ENCODE data around the gene RUSF1.
"Not testable (repeated sequence)": the region's sequence is repeated elsewhere in the genome, so short reads cannot be mapped to it uniquely, and the experiment has no call there.

Gene RUSF1

DNA sequence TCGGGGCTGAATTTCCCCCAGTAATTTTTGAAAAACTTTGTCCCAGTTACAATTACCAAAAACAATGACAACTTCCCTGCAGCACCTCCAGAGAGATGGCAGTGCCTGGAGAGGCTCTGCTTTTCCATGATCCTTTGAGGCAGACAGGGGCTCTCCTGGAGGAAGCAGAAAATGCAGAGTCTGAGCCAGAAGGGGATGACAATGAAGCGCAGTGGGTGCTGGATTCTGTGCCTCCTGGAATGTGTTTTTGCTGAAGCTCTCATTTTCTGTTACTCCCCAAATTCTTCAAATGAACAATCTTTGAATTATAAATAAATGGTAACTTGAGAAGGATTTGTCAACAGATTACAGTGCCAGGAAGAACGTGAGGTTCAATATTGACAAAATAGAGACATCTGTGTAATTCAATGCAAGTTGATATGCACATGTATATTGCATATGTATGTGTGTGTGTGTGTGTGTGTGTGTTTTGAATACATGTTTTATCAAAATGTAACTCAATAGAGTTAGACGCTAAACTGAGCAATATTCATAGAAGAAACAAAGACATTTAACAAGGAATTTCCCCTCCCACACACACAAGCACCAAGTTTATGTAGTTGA lies 9.7 kb upstream of the RUSF1 start:
- DNase-seq (ENCODE audit: low read depth): no peak

DNA sequence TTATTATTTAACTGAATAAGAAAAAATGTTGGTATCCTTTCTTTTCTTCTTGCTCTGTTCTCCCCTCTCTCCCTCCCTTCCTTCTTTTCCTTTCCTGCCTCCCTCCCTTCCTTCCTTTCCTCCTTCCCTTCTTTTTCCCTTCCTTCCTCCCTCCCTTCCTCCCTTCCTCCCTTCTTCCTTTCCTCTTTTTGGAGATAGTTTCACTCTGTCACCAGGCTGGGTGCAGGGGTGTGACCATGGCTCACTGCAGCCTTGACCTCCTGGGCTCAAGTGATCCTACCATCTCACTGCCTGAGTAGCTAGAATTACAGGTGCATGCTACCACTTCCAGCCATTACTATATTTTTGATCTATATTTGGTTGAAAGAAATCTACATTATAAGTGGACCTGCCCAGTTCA lies 5.7 kb upstream of the RUSF1 start:
- DNase-seq (ENCODE audit: low read depth): no peak

GRCh38 chr16:31513126-31513525 lies 4.9 kb upstream of the RUSF1 start:
- DNase-seq (ENCODE audit: low read depth): no peak

DNA sequence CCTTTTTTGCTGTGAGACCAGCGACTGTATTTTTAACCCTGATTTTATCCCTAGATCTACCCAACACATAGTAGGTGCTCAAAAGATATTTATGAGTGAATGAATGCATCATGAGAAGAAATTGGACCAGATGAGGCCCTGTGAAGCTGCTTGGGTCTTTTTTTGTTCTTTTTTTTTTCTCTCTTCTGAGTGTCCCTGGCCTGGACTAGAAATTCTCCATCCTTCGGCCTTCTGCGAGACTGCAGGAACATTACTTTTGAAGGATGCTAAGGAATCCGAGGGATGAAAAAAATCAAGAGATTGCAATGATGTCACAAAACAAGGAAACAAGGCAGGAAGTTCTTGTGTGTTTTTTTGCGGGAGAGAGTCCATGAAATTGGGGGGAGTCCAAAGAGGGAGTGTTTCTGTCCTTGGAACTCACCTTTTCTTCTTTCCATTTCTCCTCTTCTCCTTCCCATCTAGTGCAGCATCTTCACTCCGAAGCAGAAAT lies 560 bp upstream of the RUSF1 start:
- no peak for DNase-seq (ENCODE audit: low read depth)

DNA sequence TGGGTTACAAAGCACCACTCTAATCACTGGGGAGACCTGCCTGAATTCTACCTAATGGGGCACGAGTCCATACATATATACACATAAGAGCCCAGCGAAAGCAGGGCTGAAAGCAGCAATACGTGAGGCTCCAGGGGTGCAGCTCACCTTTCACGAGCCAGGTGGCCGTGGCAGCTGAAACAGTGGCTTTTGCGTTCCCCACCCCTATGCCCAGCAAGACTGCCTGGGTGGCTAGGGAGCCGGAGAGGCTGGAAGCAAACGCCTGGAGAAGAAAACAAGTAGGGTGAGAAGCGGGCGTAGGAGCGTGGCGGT lies 618 bp downstream of the RUSF1 start:
- DNase-seq (ENCODE audit: low read depth): no peak

DNA sequence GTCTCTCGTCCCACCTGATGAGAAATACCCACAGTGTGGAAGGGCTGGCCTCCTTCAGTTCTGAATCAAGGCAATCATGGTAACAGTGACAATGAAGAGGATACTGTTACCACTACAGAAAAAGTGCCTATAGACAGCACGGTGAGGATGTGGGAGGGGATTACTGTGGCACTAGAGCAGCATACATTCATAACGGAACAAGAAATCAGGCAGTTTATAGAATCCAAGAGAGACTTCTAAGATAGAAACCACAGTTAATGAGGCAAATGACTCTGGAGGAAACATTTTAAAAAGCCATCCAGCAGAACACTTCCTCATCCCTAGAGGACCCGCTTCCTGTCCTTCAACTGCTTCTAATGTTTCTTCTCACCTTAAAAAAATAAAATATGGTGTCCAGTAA lies 2.7 kb downstream of the RUSF1 start:
- no peak for DNase-seq (ENCODE audit: low read depth)

- DNase-seq (ENCODE audit: low read depth): no peak
These were observed 4.0 kb downstream of the RUSF1 start for GRCh38 chr16:31504159-31504558.

GRCh38 chr16:31503555-31503954 lies 4.6 kb downstream of the RUSF1 start:
- not testable (repeated sequence) for DNase-seq (ENCODE audit: low read depth)

GRCh38 chr16:31502981-31503380 lies 5.2 kb downstream of the RUSF1 start:
- DNase-seq (ENCODE audit: low read depth): no peak

- no peak for DNase-seq (ENCODE audit: low read depth)
These were observed 6.2 kb downstream of the RUSF1 start for GRCh38 chr16:31501966-31502348.

DNA sequence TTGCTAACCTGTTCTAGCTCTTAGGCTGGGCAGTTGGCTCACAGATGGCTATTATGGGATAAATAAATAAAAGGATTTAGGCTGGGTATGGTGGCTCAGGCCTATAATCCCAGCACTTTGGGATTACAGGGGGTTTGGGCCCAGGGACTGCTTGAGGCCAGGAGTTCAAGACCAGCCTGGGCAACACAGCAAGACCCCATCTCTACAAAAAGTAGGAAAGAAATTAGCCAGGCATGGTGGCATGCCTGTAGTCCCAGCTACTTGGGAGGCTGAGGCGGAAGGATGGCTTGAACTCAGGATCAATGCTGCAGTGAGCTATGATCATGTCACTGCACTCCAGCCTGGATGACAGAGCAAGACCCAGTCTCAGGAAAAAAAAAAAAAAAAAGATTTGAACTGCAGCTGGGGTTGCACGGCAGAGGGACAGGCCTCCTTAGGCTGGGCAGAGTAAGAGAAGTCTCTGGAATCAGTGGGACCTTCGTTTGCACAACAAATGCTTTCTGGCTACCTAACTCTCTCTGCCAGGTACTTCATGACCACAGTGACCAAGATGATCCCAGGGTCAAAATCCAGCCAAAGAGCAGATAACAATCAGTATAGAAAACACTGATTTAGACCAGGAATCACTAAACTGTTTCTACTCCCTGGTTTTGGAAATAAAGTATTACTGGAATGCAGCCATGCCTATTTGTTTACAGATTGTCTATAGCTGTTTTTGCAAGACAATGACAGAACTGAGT lies 6.8 kb downstream of the RUSF1 start:
- DNase-seq (ENCODE audit: low read depth): no peak

DNA sequence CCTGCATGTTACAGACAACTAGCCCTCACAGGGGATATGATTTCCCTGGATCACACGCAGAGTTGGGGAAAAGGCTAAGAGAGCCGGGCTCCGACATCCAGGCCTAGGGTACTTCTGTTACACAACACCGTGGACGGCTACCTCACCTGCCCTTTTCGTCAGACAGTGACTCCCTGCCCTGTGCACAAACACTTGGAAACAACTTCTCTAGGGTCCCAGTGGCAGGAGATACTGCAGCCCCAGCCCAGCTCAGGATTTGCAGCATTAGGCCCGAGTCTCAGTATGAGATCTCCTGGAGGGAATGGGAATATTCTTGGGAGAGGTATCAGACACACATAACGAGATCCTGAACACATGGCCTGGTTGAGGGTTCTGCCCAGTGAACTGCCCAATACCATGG lies 8.3 kb downstream of the RUSF1 start:
- no peak for DNase-seq (ENCODE audit: low read depth)

- no peak for DNase-seq (ENCODE audit: low read depth)
These were observed 9.7 kb downstream of the RUSF1 start for GRCh38 chr16:31498493-31498892.

GRCh38 chr16:31496670-31497069 lies 11.5 kb downstream of the RUSF1 start:
- DNase-seq (ENCODE audit: low read depth): no peak

DNA sequence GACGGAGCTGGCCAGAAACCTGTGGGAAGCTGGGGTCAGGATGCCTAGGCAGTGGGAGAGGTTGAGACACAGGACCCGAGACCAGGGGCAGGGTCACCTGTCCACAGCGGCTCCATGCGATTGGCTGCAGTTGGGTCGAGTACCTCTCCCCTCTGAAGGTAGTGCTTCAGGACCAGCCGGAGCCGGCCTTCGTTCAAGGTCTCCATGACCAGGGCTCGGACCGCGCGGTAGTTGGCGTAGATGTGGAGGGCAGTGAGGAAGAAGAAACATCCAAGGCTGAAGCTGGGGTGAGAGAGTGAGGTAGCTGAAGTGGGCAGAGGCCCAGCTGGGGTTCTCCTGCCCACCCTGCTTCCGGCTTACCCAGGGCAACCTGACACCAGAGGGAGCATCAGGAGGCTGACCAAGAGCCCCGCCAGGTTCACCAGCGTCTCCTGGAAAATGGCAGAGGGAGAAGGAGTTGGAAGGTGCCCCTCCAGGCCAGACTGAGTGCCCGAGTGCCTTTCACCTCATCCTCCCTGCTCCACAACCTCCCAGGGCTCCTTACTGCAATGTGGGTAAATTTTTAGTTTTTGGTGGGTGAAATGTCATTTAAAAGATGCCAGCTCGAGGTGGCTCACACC lies 14.6 kb downstream of the RUSF1 start:
- DNase-seq (ENCODE audit: low read depth): no peak

DNA sequence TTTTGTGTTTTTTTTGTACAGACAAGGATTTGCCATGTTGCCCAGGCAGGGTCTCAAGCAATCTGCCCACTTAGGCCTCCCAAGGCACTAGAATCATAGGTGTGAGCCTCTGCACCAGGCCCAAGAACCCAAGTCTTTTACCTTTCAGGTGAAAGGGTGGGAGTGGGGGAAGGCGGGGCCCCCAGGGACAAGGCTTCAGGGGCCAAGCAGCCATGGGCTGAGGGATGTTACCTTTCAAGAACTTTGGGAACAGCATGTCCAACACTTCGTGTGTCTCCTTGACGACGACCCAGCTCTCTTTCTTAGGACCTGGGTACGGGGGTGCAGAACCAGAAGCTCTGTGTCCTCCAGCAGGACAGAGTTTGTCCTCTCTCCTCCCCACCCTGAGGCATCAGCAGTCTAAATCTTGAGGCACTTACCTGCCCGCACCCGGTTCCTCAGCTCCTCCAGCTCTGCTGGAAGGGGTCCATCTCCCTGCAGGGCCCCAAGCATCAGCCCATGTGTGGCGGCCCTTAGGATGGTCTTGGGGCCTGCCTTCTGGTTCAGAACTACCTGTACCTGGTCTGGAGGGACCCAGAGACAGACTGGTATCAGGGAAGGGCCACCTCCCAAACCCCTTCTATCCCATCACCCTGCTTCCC lies 16.3 kb downstream of the RUSF1 start:
- no peak for DNase-seq (ENCODE audit: low read depth)

- no peak for DNase-seq (ENCODE audit: low read depth)
These were observed 18.3 kb downstream of the RUSF1 start for GRCh38 chr16:31489616-31490584.

GRCh38 chr16:31489298-31489564 lies 19.0 kb downstream of the RUSF1 start:
- DNase-seq (ENCODE audit: low read depth): no peak

DNA sequence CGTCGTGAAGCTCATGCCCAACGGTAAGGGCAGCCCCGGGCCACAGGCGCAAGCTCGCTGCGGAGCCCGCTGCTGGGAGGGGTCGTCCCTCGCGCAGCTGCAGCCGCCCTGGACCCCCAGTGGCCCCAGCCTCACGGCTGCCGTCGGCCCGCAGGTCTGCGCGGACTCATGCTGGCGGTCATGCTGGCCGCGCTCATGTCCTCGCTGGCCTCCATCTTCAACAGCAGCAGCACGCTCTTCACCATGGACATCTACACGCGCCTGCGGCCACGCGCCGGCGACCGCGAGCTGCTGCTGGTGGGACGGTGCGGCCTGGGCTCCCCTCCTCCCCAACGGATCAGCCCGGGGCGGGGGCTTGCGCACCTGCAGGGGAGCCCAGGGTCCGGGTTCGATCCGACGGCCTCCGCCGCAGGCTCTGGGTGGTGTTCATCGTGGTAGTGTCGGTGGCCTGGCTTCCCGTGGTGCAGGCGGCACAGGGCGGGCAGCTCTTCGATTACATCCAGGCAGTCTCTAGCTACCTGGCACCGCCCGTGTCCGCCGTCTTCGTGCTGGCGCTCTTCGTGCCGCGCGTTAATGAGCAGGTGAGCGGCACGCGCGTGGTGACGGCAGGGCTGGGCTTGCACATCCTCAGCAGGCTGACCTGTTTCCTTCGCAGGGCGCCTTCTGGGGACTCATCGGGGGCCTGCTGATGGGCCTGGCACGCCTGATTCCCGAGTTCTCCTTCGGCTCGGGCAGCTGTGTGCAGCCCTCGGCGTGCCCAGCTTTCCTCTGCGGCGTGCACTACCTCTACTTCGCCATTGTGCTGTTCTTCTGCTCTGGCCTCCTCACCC lies 19.5 kb downstream of the RUSF1 start:
- no peak for DNase-seq (ENCODE audit: low read depth)

- DNase-seq (ENCODE audit: low read depth): peak; percentile 78
These were observed 20.3 kb downstream of the RUSF1 start for GRCh38 chr16:31487720-31488467.

Data from T-helper 22 cell (primary cell).